22Rv1 (cell line): ENCODE results near the gene HIVEP3.

ENCODE experiments used
- ZFX ChIP-seq: fragments of 450-650 bp; IDR thresholded peaks from 2 replicates; pipeline ENCODE4 v1.6.1; 2017; ENCODE audit warnings: antibody characterized with exemption, borderline replicate concordance
- TF ChIP-seq, protein P1 (sequence below): fragments of 450-650 bp; IDR thresholded peaks from 2 replicates; pipeline ENCODE4 v1.5.1; 2017; ENCODE audit warnings: mild to moderate bottlenecking

DNA sequence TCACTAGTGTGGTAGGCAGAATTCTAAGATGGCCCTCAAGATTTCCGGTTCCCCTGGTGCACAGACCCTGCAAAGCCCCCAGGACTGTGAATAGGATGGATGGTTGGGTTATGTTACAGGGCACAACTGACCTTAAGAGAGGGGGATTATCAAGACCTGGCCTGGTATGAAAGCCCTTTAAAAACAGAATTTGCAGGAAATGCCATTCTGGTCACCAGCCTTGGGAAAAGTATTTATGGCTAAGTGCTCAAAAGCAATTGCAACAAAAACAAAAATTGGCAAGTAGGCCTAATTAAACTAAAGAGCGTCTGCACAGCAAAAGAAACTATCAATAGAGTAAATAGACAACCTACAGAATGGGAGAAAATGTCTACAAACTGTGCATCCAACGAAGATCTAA lies 289.6 kb downstream of the HIVEP3 start:
- TF ChIP-seq, protein P1, sequence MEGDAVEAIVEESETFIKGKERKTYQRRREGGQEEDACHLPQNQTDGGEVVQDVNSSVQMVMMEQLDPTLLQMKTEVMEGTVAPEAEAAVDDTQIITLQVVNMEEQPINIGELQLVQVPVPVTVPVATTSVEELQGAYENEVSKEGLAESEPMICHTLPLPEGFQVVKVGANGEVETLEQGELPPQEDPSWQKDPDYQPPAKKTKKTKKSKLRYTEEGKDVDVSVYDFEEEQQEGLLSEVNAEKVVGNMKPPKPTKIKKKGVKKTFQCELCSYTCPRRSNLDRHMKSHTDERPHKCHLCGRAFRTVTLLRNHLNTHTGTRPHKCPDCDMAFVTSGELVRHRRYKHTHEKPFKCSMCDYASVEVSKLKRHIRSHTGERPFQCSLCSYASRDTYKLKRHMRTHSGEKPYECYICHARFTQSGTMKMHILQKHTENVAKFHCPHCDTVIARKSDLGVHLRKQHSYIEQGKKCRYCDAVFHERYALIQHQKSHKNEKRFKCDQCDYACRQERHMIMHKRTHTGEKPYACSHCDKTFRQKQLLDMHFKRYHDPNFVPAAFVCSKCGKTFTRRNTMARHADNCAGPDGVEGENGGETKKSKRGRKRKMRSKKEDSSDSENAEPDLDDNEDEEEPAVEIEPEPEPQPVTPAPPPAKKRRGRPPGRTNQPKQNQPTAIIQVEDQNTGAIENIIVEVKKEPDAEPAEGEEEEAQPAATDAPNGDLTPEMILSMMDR = no peak
- no peak for TF ChIP-seq ZFX
